ENCODE data around the gene SDR42E1. TPM values are rescaled to one million over a fixed set of nuclear protein-coding genes. Genes with fewer than 3 reads are reported as not detected.

The SDR42E1 gene
- total and polyA plus RNA-seq, 10 of the 15 experiments (the other 5 are each of a cell fraction or from before 2014, with no cell fraction given): 1.4 to 5.5 (median 2.3) TPM

- no peak for ATAC-seq
- no peaks in the 10 kb centered on the region for H3K9me3 ChIP-seq (replicated peaks; ENCODE audit: control insufficient read depth, insufficient read depth, low read length)
- DNase-seq (ENCODE audit: low read depth, low spot score): no peak
- TF ChIP-seq, protein P1, sequence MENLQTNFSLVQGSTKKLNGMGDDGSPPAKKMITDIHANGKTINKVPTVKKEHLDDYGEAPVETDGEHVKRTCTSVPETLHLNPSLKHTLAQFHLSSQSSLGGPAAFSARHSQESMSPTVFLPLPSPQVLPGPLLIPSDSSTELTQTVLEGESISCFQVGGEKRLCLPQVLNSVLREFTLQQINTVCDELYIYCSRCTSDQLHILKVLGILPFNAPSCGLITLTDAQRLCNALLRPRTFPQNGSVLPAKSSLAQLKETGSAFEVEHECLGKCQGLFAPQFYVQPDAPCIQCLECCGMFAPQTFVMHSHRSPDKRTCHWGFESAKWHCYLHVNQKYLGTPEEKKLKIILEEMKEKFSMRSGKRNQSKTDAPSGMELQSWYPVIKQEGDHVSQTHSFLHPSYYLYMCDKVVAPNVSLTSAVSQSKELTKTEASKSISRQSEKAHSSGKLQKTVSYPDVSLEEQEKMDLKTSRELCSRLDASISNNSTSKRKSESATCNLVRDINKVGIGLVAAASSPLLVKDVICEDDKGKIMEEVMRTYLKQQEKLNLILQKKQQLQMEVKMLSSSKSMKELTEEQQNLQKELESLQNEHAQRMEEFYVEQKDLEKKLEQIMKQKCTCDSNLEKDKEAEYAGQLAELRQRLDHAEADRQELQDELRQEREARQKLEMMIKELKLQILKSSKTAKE (IDR thresholded peaks at IDR 0.05; ENCODE audit: low read depth, poor library complexity, severe bottlenecking): no peak
- TF ChIP-seq CHD2 (IDR thresholded peaks at IDR 0.05; ENCODE audit: borderline replicate concordance, low read depth, low read length): no peak
- POLR2A ChIA-PET: no interaction called here
- no peak overlapping the region for H2AFZ ChIP-seq (ENCODE audit: control insufficient read depth, low read depth, low read length)
- peaks cover 0 to 1% of the 10 kb centered on the region in 2 experiments; a peak in 3 of 4 replicates for H3K27me3 ChIP-seq (replicated peaks in 1 of 2; ENCODE audit: control insufficient read depth in 2 of 2, insufficient read depth in 2 of 2, low read length in 1 of 2)
- SMC1A ChIA-PET (ENCODE audit: uncharacterized antibody, unreplicated experiment): no interaction called here
- H3K4me2 ChIP-seq (ENCODE audit: control insufficient read depth, insufficient read depth): no peak overlapping the region
- FAIRE-seq: no peak
- no peak overlapping the region for H3K9ac ChIP-seq (ENCODE audit: control insufficient read depth, insufficient read depth, low read length)
- no peak overlapping the region for H3K4me3 ChIP-seq
- no TSS peak for BruUV-seq (replicated peaks)
- in situ Hi-C loops (cut with MboI) (no loop called here), intact Hi-C loops (cut with micrococcal nuclease; ENCODE audit: unreplicated experiment) (no loop called here)
- RAD21 ChIA-PET (ENCODE audit: unreplicated experiment): no interaction called here
- no peaks in the 10 kb centered on the region for H4K20me1 ChIP-seq (ENCODE audit: control insufficient read depth, insufficient read depth)
- H3K36me3 ChIP-seq (ENCODE audit: control insufficient read depth in 2 of 2, insufficient read depth in 2 of 2, low read length in 1 of 2): no peaks in the 10 kb centered on the region
- H3K27ac ChIP-seq (ENCODE audit: control insufficient read depth, insufficient read depth): no peak overlapping the region
- no peaks in the 10 kb centered on the region for H3K79me2 ChIP-seq (ENCODE audit: control insufficient read depth, insufficient read depth, low read length)
- H3K4me1 ChIP-seq (ENCODE audit: control insufficient read depth, insufficient read depth, low read length): no peaks in the 10 kb centered on the region
- 16% methylated on average over 1 of the region's 1 CpG for WGBS (ENCODE audit: insufficient coverage, insufficient replicate concordance, low lambda C conversion rate, missing lambda C conversion rate)
- CTCF ChIA-PET: no interaction called here
Observed at GRCh38 chr16:82049484-82049883, 38.2 kb upstream of the SDR42E1 start.

GRCh38 chr16:82047787-82048186 is 36.5 kb upstream of the SDR42E1 start:
- ChIA-PET RAD21 (ENCODE audit: unreplicated experiment) (no interaction called here), POLR2A (no interaction called here), CTCF (no interaction called here), SMC1A (ENCODE audit: uncharacterized antibody, unreplicated experiment) (interaction anchor here (0.6 kb wide), 1 partner anchor 75 kb away, joined by 3 read pairs; no protein-coding TSS in a partner anchor)
- 0% methylated on average over 2 of the region's 2 CpGs for WGBS (ENCODE audit: insufficient coverage, insufficient replicate concordance, low lambda C conversion rate, missing lambda C conversion rate)
- Histone ChIP-seq H3K79me2 (ENCODE audit: control insufficient read depth, insufficient read depth, low read length) (no peaks in the 10 kb centered on the region), H3K9me3 (replicated peaks; ENCODE audit: control insufficient read depth, insufficient read depth, low read length) (no peaks in the 10 kb centered on the region), H3K9ac (ENCODE audit: control insufficient read depth, insufficient read depth, low read length) (no peak overlapping the region), H4K20me1 (ENCODE audit: control insufficient read depth, insufficient read depth) (no peaks in the 10 kb centered on the region), H3K4me1 (ENCODE audit: control insufficient read depth, insufficient read depth, low read length) (no peaks in the 10 kb centered on the region), H2AFZ (ENCODE audit: control insufficient read depth, low read depth, low read length) (no peak overlapping the region), H3K4me2 (ENCODE audit: control insufficient read depth, insufficient read depth) (no peak overlapping the region), H3K27me3 (replicated peaks in 1 of 2; ENCODE audit: control insufficient read depth in 2 of 2, insufficient read depth in 2 of 2, low read length in 1 of 2) (peaks cover 0 to 1% of the 10 kb centered on the region in 2 experiments; a peak in 3 of 4 replicates), H3K36me3 (ENCODE audit: control insufficient read depth in 2 of 2, insufficient read depth in 2 of 2, low read length in 1 of 2) (no peaks in the 10 kb centered on the region), H3K27ac (ENCODE audit: control insufficient read depth, insufficient read depth) (no peak overlapping the region), H3K4me3 (no peak overlapping the region)
- FAIRE-seq: no peak
- in situ Hi-C loops (cut with MboI) (no loop called here), intact Hi-C loops (cut with micrococcal nuclease; ENCODE audit: unreplicated experiment) (no loop called here)
- ATAC-seq: no peak
- BruUV-seq (replicated peaks): no TSS peak
- no peak for DNase-seq (ENCODE audit: low read depth, low spot score)
- TF ChIP-seq, protein P2, sequence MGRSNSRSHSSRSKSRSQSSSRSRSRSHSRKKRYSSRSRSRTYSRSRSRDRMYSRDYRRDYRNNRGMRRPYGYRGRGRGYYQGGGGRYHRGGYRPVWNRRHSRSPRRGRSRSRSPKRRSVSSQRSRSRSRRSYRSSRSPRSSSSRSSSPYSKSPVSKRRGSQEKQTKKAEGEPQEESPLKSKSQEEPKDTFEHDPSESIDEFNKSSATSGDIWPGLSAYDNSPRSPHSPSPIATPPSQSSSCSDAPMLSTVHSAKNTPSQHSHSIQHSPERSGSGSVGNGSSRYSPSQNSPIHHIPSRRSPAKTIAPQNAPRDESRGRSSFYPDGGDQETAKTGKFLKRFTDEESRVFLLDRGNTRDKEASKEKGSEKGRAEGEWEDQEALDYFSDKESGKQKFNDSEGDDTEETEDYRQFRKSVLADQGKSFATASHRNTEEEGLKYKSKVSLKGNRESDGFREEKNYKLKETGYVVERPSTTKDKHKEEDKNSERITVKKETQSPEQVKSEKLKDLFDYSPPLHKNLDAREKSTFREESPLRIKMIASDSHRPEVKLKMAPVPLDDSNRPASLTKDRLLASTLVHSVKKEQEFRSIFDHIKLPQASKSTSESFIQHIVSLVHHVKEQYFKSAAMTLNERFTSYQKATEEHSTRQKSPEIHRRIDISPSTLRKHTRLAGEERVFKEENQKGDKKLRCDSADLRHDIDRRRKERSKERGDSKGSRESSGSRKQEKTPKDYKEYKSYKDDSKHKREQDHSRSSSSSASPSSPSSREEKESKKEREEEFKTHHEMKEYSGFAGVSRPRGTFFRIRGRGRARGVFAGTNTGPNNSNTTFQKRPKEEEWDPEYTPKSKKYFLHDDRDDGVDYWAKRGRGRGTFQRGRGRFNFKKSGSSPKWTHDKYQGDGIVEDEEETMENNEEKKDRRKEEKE (IDR thresholded peaks at IDR 0.05): no peak
